Fibroblast of lung (primary cell): ENCODE results near the gene RNPEPL1.

ENCODE experiments used
- EZH2 ChIP-seq: IDR thresholded peaks from 2 replicates; pipeline ENCODE4 v1.5.1; 2012; ENCODE audit warnings: low read length, control low read depth, mild to moderate bottlenecking; ENCODE audit errors: missing control alignments
- TF ChIP-seq, protein P1 (sequence below), 2 donors: IDR thresholded peaks in 1 of 2; conservative IDR thresholded peaks in 1 of 2; 1 replicate in 1 of 2; 2 replicates in 1 of 2; pipeline ENCODE4 v1.5.1; 2011 to 2012; ENCODE audit warnings: low read length in 2 of 2, control low read depth in 1 of 2, inconsistent platforms in 1 of 2, low read depth in 1 of 2, mild to moderate bottlenecking in 1 of 2

GRCh38 chr2:240605867-240606743 is 37.8 kb downstream of the RNPEPL1 start:
- TF ChIP-seq, protein P1, sequence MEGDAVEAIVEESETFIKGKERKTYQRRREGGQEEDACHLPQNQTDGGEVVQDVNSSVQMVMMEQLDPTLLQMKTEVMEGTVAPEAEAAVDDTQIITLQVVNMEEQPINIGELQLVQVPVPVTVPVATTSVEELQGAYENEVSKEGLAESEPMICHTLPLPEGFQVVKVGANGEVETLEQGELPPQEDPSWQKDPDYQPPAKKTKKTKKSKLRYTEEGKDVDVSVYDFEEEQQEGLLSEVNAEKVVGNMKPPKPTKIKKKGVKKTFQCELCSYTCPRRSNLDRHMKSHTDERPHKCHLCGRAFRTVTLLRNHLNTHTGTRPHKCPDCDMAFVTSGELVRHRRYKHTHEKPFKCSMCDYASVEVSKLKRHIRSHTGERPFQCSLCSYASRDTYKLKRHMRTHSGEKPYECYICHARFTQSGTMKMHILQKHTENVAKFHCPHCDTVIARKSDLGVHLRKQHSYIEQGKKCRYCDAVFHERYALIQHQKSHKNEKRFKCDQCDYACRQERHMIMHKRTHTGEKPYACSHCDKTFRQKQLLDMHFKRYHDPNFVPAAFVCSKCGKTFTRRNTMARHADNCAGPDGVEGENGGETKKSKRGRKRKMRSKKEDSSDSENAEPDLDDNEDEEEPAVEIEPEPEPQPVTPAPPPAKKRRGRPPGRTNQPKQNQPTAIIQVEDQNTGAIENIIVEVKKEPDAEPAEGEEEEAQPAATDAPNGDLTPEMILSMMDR (conservative IDR thresholded peaks at IDR 0.05 in 1 of 2, IDR thresholded peaks at IDR 0.05 in 1 of 2; ENCODE audit: low read depth in 1 of 2, low read length in 2 of 2) = no peak
- TF ChIP-seq EZH2 = no peak
